Activated CD4-positive, CD25-positive, alpha-beta regulatory T cell treated with anti-CD3 and anti-CD28 coated beads, Interleukin-2, amount 50 U/mL, for 24 hours (primary cell): ENCODE data around the gene OSTC.

ENCODE experiments used
- ATAC-seq, 2 donors: fragments of 150-1000 bp; cut with Tn5 transposase; one replicate each; pipeline ENCODE4 v1.10.0; 2021; ENCODE audit warnings: mild to moderate bottlenecking in 1 of 2, moderate library complexity in 1 of 2

The OSTC gene

DNA sequence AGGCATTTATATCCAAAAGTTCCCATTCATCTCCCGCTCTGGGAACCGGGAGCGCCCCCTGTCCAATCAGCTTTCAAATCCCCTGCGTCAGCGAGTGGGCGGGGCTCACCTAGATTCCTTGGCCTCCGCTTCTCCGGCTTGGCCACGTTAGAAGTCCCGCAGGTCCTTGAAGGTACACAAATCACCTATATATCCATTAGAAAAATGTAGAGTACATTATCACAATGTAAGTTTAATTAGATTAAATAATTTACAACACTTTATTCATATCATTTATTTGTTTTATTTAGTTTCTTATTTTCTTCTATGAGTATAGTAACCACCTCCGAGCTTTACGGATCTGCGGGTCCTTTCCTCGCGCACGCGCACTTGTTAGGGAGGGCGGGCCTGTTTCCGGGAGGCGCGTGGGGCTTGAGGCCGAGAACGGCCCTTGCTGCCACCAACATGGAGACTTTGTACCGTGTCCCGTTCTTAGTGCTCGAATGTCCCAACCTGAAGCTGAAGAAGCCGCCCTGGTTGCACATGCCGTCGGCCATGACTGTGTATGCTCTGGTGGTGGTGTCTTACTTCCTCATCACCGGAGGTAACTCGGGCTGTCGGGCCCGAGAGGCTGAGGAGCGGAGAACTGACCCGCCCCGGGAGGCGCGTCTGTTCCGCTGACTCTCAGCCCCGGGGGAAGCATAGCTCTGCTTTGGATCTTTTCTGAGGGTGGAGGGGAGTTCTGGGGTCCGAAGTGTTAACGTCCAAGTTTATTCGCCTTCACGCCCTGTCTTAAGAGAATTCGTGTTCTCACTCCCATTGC, at the start of gene OSTC:
TSS of gene OSTC (plus strand) at position 388 of the 802 bp plus-strand sequence. CDS start at position 445, 57 bp downstream.
- peak; percentile 87 for ATAC-seq

DNA sequence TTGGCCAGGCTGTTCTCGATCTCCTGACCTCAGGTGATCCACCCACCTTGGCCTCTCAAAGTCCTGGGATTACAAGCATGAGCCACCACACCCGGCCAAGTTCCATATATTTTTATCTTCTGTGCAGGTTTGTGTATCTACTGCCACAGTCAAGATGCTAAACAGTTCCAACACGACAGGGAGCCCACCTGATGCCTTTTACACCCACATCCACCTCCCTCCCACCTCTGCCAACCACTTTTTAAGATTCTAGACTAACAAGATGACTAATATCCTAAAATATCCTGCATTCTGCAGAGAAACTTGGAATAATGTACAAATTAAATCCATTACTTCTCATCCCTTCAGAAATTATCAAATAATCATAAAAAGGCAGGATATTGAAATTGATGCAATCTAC, 49.3 kb upstream of the OSTC start:
- ATAC-seq, result no peak

DNA sequence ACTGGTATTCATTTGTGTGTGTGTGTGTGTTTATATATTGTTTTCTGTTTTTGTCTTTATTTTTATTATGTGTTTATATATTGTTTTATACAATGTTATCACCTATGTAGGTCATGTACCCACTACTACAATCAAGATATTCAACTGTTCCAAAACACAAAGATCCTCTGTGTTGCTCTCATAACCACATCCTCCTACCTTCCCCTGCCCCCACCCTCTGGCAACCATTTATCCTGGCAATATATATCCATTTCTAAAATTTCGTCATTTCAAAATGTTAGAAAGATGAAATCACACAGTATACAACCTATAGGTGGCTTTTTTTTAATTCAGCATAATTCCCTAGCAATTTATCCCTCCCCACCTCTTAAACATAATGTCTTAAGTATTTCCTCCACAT, 48.9 kb upstream of the OSTC start:
- no peak for ATAC-seq

DNA sequence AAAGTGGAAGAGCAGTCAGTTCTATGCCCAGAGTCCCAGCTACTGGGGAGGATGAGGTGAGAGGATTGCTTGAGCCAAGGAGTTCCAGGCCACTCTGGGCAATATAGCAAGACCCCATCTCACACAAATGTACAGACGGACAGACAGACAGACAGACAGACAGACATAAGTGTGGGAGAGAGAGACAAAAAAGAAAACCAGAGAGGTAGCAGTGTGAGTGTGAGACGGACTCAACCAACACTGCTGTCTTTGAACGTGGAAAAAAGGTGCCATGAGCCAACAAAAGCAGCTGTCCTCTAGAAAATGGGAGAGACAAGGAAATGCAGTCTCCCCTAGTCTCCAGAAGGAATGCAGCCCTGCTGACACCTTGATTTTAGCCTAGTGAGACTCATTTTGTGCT, 48.2 kb upstream of the OSTC start:
- ATAC-seq, result no peak

GRCh38 chr4:108607079-108607815, 43.2 kb upstream of the OSTC start:
- no peak for ATAC-seq

DNA sequence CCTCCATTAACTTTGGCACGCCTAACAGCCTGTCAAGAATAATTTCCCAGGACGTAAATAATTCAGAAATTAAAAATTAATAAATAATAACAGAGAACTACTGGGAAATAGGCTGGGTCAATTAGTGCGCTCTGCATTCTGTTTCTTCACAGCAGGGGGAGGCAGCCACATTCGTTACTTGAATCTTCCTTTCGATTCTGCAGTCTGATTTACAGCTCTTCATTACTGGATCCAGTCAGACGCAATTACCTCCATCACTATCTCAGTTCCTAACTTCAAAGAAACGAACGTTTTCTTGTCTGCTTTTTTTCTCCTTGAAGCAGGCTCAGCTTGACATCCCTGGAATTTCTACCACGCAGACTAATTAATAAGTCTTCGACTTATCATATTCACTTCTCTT, 39.0 kb upstream of the OSTC start:
- ATAC-seq, result no peak

DNA sequence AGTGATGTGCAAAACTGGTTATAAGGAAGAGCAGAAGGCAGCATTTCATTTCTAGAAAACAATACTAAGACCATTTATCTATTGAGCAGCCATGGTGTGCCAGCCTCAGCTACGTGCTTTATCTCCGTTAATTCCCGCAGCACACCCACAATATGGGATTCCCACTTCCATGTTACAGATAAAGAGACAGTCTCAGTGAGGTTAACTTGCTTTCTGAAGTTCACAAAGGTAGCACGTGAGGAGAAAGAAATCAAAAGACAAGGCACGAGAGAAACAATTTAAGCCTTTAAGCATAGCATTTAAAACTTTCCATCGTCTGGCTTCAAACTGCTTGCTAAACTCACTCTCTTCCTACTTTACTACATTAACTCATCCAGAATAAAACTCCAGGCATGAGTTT, 38.0 kb upstream of the OSTC start:
- no peak for ATAC-seq

GRCh38 chr4:108619372-108620100, 30.9 kb upstream of the OSTC start:
- peak in 1 of 2 donors; percentile 10 for ATAC-seq

DNA sequence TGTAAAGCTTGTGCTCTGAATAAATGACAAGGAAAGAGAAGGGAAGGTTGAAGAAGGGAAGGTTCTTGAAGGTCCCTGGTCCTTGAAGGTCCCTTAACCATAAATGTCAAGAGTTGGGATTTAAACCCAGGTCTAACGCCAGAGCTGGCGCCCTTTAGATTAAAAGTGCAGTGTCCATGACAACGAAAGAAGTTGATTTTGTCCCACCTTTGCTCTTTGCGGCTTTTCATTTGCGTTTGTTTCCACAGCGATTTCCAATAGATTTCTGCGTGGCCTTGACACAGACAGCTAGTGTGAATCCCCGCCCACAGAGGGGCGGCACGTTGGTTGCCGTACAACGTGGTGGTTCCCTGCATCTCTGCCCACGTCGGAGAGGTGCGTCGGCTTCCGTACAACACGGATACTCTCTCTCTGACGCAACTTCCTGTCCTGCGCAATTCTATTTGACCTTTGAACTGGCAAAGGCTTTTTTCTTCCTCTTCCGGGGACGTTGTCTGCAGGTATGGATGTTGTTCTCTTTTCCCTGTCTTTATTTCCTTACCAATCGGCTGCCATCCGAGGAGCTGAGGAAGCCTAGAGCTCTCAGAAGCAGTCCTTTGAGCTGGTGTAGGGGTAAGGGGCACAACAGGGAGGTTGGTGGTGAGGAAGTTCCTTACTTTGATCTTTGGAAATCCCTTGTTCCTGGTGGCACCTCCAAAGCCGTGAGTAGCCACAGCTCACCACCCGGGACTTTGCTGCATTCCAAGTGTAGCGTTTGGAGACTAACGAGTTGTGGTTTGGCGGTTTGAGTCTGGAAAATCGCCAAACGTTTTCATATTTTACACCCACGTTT, 30.1 kb upstream of the OSTC start, which contains the start of gene RPL34:
TSS of gene RPL34 (plus strand) at position 476 of the 832 bp plus-strand sequence. CDS start 1,384 bp downstream, outside the sequence.
- peak; percentile 95 to 97 for ATAC-seq

- peak in 1 of 2 donors; percentile 2 for ATAC-seq
Measured at GRCh38 chr4:108620933-108621905, 29.2 kb upstream of the OSTC start.

- peak; percentile 18 to 48 for ATAC-seq
Measured at GRCh38 chr4:108622022-108622421, 28.4 kb upstream of the OSTC start.

DNA sequence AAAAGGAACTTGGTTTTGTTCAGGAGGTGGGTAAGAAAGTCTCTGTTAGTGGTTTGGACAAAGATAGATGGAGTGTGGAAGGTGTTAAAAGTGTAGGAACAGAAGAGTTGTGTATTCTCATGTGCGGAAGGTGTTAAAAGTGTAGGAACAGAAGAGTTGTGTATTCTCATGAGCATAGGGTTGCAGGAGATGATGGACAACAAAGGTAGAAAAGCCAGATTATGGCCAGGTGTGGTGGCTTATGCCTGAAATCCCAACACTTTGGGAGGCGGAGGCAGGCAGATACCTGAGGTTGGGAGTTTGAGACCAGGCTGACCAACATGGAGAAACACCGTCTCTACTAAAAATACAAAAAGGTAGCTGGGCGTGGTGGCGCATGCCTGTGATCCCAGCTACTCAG, 27.6 kb upstream of the OSTC start:
- no peak for ATAC-seq

DNA sequence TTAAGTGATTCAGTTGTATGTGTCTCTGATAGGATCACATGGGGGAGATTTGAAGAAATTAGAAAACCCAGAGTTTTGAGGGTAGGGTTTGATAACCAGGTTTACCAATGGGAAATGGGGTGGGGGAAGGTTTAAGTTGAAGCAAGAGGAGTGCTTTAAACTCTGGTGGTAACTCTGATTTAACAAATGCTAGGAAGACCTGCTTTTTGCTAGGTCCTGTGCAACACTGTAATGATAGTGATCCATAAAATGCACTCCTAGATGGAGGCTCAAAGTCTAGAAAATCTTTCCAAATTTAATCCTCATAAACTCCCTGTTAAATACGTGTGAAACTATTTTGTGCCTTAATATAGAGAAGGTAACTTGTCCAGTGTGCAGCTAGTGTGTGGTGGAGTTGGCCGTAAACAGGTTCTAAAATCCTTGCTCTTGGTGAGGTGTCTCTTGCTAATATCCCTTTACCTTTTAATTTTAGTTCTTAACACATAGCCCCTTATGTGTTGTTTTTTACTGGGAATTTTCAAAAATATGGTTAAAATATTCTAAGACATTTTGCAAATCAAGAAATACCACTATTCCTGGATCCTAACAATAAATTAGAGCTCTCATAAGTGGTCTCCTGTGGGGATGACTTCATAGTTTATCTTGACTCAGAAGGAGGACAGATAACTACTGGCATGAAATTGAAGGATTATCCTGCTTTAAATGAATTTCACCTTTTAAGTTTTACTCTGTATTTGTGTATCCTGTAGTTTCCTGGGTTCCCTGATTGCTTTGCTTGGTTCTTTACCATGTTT, 25.9 kb upstream of the OSTC start:
- no peak for ATAC-seq

- no peak for ATAC-seq
Measured at GRCh38 chr4:108626056-108626455, 24.3 kb upstream of the OSTC start.

- no peak for ATAC-seq
Measured at GRCh38 chr4:108628411-108628810, 22.0 kb upstream of the OSTC start.

GRCh38 chr4:108635070-108635655, 15.2 kb upstream of the OSTC start:
- ATAC-seq, result no peak

DNA sequence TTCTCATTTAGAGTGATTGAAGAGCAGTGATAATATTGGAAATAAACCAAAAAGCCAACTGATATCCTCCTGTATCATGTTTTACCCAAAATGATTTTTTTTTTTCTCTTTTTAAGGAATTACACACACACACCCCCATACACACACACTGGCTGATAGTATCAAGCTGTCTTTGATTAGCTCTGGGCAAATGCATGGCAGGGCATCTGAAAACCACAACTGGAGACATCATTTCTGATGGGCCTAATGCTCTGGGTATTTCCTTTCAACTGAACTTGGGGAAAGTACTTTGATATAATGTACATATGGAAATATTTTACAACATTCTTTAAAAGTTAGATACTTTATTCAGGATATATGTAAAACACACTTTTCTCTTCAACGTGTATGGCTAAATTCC, 14.2 kb upstream of the OSTC start:
- no peak for ATAC-seq

GRCh38 chr4:108637856-108638255, 12.5 kb upstream of the OSTC start:
- no peak for ATAC-seq

- ATAC-seq, result no peak
Measured at GRCh38 chr4:108644237-108644636, 6.2 kb upstream of the OSTC start.

DNA sequence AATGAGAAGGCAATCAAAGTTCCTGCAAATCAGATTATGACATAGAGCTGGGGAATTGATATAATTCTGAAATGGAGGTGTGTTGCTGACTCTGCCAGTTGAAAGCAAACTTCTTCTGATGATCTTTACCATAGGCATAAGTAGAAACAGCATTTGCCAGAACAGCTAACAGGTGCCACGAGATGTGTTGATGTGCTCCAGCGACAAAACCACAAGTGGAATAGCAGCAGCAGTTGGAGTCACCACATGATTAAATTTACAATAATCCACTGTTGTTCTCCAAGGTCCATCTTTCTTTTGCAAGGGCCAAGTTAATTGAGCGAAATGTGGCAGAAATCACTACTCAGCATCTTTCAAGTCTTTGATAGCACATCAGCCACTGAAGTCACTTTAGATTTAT, 3.7 kb upstream of the OSTC start:
- ATAC-seq, result no peak
